B cell (primary cell): ENCODE measurements around the gene MBTD1. TPM values are rescaled to one million over a fixed set of nuclear protein-coding genes. Genes with fewer than 3 reads are reported as not detected.

ENCODE experiments used
- ATAC-seq: fragments of 200-7000 bp; cut with Tn5 transposase; one replicate; pipeline ENCODE4 v1.10.0; 2021; ENCODE audit warnings: low read depth, mild to moderate bottlenecking, moderate number of reproducible peaks, moderate library complexity
- CTCF ChIA-PET: fragments of 350-600 bp; sonication (Branson Sonifier 250); formaldehyde crosslinking; loops from one replicate; lab custom pipeline; 2021; ENCODE audit warnings: antibody characterized with exemption, inconsistent platforms; lab: Charles Lee
- POLR2A ChIA-PET: fragments of 350-600 bp; sonication (Branson Sonifier 250); formaldehyde crosslinking; loops from one replicate; lab custom pipeline; 2021; ENCODE audit warnings: antibody characterized with exemption; lab: Charles Lee
- DNase-seq: peaks from one replicate; pipeline ENCODE4 v3.0.0; 2013
- H2AFZ ChIP-seq: 2 replicates; pipeline ENCODE4 v1.6.1; 2012; ENCODE audit warnings: mild to moderate bottlenecking, low read depth, low read length; ENCODE audit not compliant: insufficient read depth, poor library complexity, severe bottlenecking
- H3K27ac ChIP-seq, 2 donors: 1 replicate in 1 of 2; 2 replicates in 1 of 2; pipeline ENCODE4 v1.5.1; 2012 to 2013; ENCODE audit warnings: low read length in 2 of 2, mild to moderate bottlenecking in 2 of 2, moderate library complexity in 1 of 2
- H3K27me3 ChIP-seq, 4 experiments: fragments of 200-600 bp in 1 of 4; sonication (generic) in 1 of 4; replicated peaks in 1 of 4; 1 replicate in 2 of 4; 2 replicates in 2 of 4; pipeline versions ENCODE4 v1.6.1 to v1.7.0; 2013 to 2016; ENCODE audit warnings: low read length in 3 of 4, mild to moderate bottlenecking in 2 of 4, mixed read lengths in 1 of 4, moderate library complexity in 1 of 4; ENCODE audit not compliant: insufficient read depth in 4 of 4, control insufficient read depth in 3 of 4; ENCODE audit errors: control extremely low read depth in 1 of 4
- H3K36me3 ChIP-seq, 2 experiments: replicated peaks in 1 of 2; 1 replicate in 1 of 2; 2 replicates in 1 of 2; pipeline versions ENCODE4 v1.6.1 to v1.7.1; 2013; ENCODE audit warnings: low read length in 1 of 2; ENCODE audit not compliant: insufficient read depth in 2 of 2, control insufficient read depth in 1 of 2; ENCODE audit errors: control extremely low read depth in 1 of 2, extremely low read depth in 1 of 2
- H3K4me1 ChIP-seq, 2 donors: fragments of 200-600 bp in 1 of 2; sonication (generic) in 1 of 2; 1 replicate in 1 of 2; 2 replicates in 1 of 2; pipeline versions ENCODE4 v1.5.1 to v1.6.1; 2013 to 2017; ENCODE audit warnings: low read length in 2 of 2; ENCODE audit not compliant: control insufficient read depth in 2 of 2, insufficient read depth in 2 of 2
- H3K4me2 ChIP-seq: replicated peaks from 2 replicates; pipeline ENCODE3; 2012; ENCODE audit warnings: mild to moderate bottlenecking, low read depth, low read length; ENCODE audit not compliant: poor library complexity, severe bottlenecking
- H3K4me3 ChIP-seq, 5 experiments: fragments of 200-600 bp in 1 of 5; sonication (generic) in 1 of 5; 1 replicate in 3 of 5; 2 replicates in 2 of 5; pipeline versions ENCODE4 v1.5.1 to v1.7.0; 2011 to 2016; ENCODE audit warnings: low read length in 4 of 5, mild to moderate bottlenecking in 4 of 5, low read depth in 2 of 5, control low read depth in 1 of 5, moderate library complexity in 1 of 5; ENCODE audit not compliant: insufficient read depth in 1 of 5; ENCODE audit errors: control extremely low read depth in 1 of 5, extremely low read depth in 1 of 5
- H3K79me2 ChIP-seq: fragments of 200-600 bp; sonication (generic); one replicate; pipeline ENCODE4 v1.6.0; 2016; ENCODE audit warnings: low read length; ENCODE audit not compliant: control insufficient read depth, insufficient read depth
- H3K9ac ChIP-seq: fragments of 200-600 bp; sonication (generic); 2 replicates; pipeline ENCODE4 v1.6.1; 2017; ENCODE audit warnings: mild to moderate bottlenecking, low read length, moderate library complexity
- H3K9me3 ChIP-seq, 3 donors: one replicate each; pipeline versions ENCODE4 v1.6.1 to v1.7.1; 2013; ENCODE audit warnings: low read length in 2 of 3; ENCODE audit not compliant: control insufficient read depth in 2 of 3, insufficient read depth in 1 of 3; ENCODE audit errors: control extremely low read depth in 1 of 3
- H4K20me1 ChIP-seq: 2 replicates; pipeline ENCODE4 v1.6.0; 2012; ENCODE audit warnings: mild to moderate bottlenecking, low read length; ENCODE audit not compliant: insufficient read depth, control insufficient read depth, poor library complexity, severe bottlenecking
- H3K27ac Mint-ChIP-seq: one replicate; pipeline ENCODE4 v1.8.0; 2021; ENCODE audit warnings: mixed read lengths
- H3K27me3 Mint-ChIP-seq: one replicate; pipeline ENCODE4 v1.8.0; 2021; ENCODE audit warnings: mixed read lengths
- H3K4me1 Mint-ChIP-seq: one replicate; pipeline ENCODE4 v1.8.0; 2021; ENCODE audit warnings: mixed read lengths
- H3K4me3 Mint-ChIP-seq: one replicate; pipeline ENCODE4 v1.8.0; 2021; ENCODE audit warnings: mixed read lengths
- H3K9me3 Mint-ChIP-seq: one replicate; pipeline ENCODE4 v1.8.0; 2022; ENCODE audit warnings: mixed read lengths; ENCODE audit not compliant: insufficient read depth
- EZH2 ChIP-seq: IDR thresholded peaks from 2 replicates; pipeline ENCODE4 v1.6.1; 2012; ENCODE audit warnings: borderline replicate concordance, low read depth, mild to moderate bottlenecking, moderate library complexity, low read length; ENCODE audit not compliant: insufficient read depth, poor library complexity, severe bottlenecking
- WGBS: methylation state at CpG from one replicate; pipeline ENCODE4 v1.1.5; 2013; ENCODE audit warnings: missing lambda C conversion rate; ENCODE audit not compliant: insufficient coverage; 5-methylcytosine and 5-hydroxymethylcytosine counted together
- intact Hi-C: fragments of 100-400 bp; cut with micrococcal nuclease; formaldehyde crosslinking; loops from one replicate; pipeline ENCODE4 v1.10.0; 2022
- polyA plus RNA-seq: library from polyadenylated mRNA; depleted of rRNA; stranded (reverse); fragments of >200 nt; gene quantifications from 2 replicates; pipeline ENCODE4 v1.2.3, GENCODE V29; 2012
- total RNA-seq, 2 donors: library from RNA; stranded (reverse); fragments of 120-200 nt in 1 of 2; gene quantifications; 1 replicate in 1 of 2; 2 replicates in 1 of 2; pipeline versions ENCODE4 v1.2.3 to v1.2.4, GENCODE V29; 2013 to 2022
- TF ChIP-seq, protein P1 (sequence below): fragments of 200-600 bp; IDR thresholded peaks from one replicate; pipeline ENCODE4 v1.8.0; 2022; ENCODE audit warnings: antibody characterized with exemption, mild to moderate bottlenecking

MBTD1 gene
- total and polyA plus RNA-seq, 2 donors (not counting 1 experiment from before 2014, with no cell fraction given), result 9.6 to 39.7 TPM

DNA sequence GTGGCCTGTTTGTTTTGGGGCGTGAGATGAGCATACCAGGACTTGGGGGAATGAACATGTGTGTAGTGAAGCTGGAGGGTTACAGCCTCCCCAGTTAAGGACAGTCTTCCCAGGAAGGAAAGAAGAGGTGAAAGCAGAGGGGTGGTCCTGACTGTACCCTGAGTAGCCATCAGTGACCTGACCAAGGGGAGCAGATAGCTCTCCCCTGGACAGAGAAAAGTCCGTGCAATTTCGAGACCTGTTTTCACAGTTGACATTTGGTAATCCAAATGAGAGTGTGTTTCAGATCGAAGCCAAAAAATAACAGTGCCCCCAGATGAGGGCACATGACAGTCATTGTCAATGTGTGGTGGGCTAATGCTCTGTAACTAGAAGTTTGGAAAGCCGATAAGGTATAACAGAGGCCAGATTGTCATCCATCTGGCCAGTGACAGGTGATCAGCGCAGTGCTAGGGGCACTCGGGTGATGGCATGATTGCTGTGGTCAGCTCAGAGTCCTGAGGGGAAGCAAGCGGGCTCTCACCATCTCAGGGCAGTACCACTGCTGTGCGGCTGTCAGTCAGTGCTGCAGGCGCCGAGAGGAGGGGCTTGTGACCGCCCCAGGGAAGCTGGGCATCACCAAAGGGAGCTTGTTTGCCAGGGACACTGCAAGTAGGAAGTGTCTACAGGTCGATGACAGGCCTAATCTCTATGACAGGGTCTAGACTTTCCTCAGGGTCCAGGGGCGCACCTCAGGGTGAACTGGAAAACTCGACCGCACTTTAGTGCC is 94.8 kb downstream of the MBTD1 start:
- DNase-seq, result no peak
- Histone ChIP-seq H3K4me2 (peak overlapping the region; percentile 94), H3K27ac (peak overlapping the region; percentile 46 to 77), H3K9me3 (no peaks in the 10 kb centered on the region), H2AFZ (peak overlapping the region; percentile 94), H4K20me1 (no peaks in the 10 kb centered on the region), H3K4me1 (peaks cover 9 to 22% of the 10 kb centered on the region in 2 donors), H3K79me2 (no peaks in the 10 kb centered on the region), H3K9ac (peak overlapping the region; percentile 80), H3K27me3 (no peaks in the 10 kb centered on the region), H3K36me3 (peaks cover 4 to 29% of the 10 kb centered on the region in 2 experiments), H3K4me3 (peak overlapping the region in 1 of 5 experiments; percentile 70)
- ChIA-PET POLR2A (interaction anchor here (1.0 to 2.0 kb wide), 4 partner anchors 10 to 298 kb away, joined by 3 to 20 read pairs (median 4); partner anchors contain the start of gene NME1), CTCF (interaction anchor here (1.8 to 5.2 kb wide), 3 partner anchors 10 to 164 kb away, joined by 5 to 32 read pairs (median 12); partner anchors contain the start of gene NME1)
- Mint-ChIP-seq H3K9me3 (no peaks in the 10 kb centered on the region), H3K27me3 (no peaks in the 10 kb centered on the region), H3K4me3 (peak overlapping the region; percentile 97), H3K27ac (peak overlapping the region; percentile 99), H3K4me1 (peaks cover 16% of the 10 kb centered on the region)
- ATAC-seq, result no peak
- TF ChIP-seq, protein P1, sequence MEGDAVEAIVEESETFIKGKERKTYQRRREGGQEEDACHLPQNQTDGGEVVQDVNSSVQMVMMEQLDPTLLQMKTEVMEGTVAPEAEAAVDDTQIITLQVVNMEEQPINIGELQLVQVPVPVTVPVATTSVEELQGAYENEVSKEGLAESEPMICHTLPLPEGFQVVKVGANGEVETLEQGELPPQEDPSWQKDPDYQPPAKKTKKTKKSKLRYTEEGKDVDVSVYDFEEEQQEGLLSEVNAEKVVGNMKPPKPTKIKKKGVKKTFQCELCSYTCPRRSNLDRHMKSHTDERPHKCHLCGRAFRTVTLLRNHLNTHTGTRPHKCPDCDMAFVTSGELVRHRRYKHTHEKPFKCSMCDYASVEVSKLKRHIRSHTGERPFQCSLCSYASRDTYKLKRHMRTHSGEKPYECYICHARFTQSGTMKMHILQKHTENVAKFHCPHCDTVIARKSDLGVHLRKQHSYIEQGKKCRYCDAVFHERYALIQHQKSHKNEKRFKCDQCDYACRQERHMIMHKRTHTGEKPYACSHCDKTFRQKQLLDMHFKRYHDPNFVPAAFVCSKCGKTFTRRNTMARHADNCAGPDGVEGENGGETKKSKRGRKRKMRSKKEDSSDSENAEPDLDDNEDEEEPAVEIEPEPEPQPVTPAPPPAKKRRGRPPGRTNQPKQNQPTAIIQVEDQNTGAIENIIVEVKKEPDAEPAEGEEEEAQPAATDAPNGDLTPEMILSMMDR, result no peak
- WGBS, result 91% methylated on average over 16 of the region's 16 CpGs
- intact Hi-C loops, result loop anchor here (5.0 kb wide), 4 partner anchors 43 to 618 kb away; partner anchors contain the start of genes ANKRD40, SPAG9, SPATA20 and TOB1

DNA sequence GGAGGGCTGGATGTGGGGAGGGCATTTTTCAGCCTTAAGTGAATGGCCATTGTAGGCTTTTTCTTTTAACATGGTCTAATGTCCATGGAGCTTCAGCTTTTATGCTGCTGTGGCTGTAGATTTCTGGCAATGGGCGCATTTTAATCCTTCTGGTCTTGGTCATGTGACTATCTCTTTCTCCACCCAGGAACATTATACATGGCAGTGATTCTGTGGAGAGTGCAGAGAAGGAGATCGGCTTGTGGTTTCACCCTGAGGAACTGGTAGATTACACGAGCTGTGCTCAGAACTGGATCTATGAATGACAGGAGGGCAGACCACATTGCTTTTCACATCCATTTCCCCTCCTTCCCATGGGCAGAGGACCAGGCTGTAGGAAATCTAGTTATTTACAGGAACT is 98.3 kb downstream of the MBTD1 start:
- DNase-seq, result no peak
- H3K36me3 ChIP-seq, result peaks cover 14 to 29% of the 10 kb centered on the region in 2 experiments
- H3K27ac ChIP-seq, result no peak overlapping the region
- H3K27me3 Mint-ChIP-seq, result no peaks in the 10 kb centered on the region
- no peak overlapping the region for H2AFZ ChIP-seq
- H3K4me2 ChIP-seq, result no peak overlapping the region
- H4K20me1 ChIP-seq, result no peaks in the 10 kb centered on the region
- H3K4me3 Mint-ChIP-seq, result no peak overlapping the region
- H3K9me3 Mint-ChIP-seq, result no peaks in the 10 kb centered on the region
- no peaks in the 10 kb centered on the region for H3K9me3 ChIP-seq
- no CpG with 5 or more reads among the region's 3 CpGs for WGBS
- no peak overlapping the region for H3K4me3 ChIP-seq
- no peaks in the 10 kb centered on the region for H3K27me3 ChIP-seq
- peaks cover 5 to 11% of the 10 kb centered on the region in 2 donors for H3K4me1 ChIP-seq
- H3K9ac ChIP-seq, result no peak overlapping the region
- POLR2A ChIA-PET, result no interaction called here
- no peak overlapping the region for H3K27ac Mint-ChIP-seq
- peaks cover 11% of the 10 kb centered on the region for H3K79me2 ChIP-seq
- no peak for ATAC-seq
- TF ChIP-seq EZH2, result no peak
- TF ChIP-seq, protein P1, result no peak
- peaks cover 8% of the 10 kb centered on the region for H3K4me1 Mint-ChIP-seq
- CTCF ChIA-PET, result interaction anchor here (5.2 kb wide), 1 partner anchor 8 kb away, joined by 32 read pairs; the partner anchor contains the start of gene NME1
- intact Hi-C loops, result no loop called here
